ENCODE data around the gene PTTG2.

PTTG2 gene

DNA sequence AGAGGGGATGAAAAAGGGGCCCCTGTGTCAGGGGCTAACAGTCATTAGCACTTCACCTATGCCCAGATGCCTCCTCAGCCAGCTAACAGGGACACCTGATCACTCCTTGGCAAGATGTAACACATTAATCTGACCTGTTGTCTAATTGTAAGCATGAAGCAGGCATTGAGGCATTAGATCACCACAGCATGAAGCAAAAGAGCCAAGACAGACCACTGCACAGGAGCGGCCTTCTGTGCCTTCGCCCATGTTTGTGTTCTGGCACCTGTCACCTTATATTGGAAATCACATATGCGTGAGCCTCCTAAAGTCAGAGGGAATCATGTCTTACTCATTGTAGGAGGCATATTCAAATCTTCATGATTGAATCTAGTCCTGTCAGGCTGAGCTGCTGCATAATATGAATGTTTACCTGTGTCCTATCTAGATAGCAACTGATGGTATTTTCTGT is 48.4 kb downstream of the PTTG2 start:
- DNase-seq (ENCODE audit: low read depth) = no peak

DNA sequence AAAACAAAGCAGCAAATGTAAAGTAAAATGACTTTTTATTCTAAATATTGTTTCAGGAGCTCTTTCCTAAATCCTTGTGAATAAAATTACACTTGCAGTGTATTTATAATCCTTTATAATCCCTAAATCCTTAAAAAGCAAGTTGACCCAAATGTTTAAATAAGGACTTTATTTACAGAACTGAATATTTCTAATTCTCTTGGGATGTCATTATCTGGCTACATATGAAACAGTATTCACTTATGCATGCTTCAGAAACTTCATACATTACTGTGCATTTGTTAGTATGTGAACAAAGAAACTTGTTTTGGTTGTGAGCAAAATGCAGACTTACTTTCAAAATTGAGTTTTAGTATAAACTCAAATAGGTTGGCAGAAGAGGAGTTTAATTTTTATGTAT is 49.2 kb downstream of the PTTG2 start:
- no peak for DNase-seq (ENCODE audit: low read depth)

DNA sequence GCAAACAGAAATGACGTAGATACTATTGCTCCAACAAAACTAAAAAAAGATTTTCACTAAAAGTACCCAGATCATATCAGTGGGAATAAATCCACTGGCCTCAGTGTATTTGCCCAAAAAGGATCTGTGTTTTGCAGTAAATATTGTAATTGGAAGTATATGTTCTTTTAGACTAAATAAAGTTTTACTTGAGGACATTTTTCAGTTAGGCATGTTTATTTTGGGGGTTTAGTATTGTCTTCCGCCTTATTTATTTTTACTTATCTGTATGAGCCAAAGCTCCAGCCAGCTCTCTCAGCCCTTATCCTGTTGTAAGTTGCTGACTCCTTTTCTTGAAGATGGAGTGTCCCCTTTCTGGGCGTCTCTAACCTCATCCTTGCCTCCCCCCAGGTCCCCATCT is 49.8 kb downstream of the PTTG2 start:
- DNase-seq (ENCODE audit: low read depth) = no peak
